HG03196 (cell line): ENCODE results near the gene CTDSPL.

Source experiments
- ATAC-seq: cut with Tn5 transposase; IDR thresholded peaks from one replicate; pipeline ENCODE4 v1.9.1; 2021; ENCODE audit not compliant: unreplicated experiment

CTDSPL gene

DNA sequence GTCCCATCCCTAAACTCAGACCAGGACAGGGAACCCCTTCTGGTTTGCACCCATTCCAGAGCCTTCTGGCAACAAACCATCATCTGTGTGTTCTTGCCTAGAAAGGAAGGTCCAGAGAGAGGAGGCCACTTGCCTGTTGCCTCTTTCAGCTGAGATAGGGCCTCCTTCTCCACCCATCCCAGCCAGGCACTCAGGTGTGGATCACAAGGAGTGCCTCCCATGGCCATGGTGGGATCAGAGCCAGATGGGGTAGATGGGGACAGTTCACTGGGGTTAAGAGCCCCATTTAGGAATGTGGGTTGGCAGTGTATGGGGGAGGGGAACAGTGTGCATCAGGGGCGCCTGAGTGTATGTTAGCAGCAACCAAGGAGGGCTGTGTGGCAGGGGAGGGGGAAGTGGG is 8.9 kb upstream of the CTDSPL start:
- ATAC-seq, result no peak

DNA sequence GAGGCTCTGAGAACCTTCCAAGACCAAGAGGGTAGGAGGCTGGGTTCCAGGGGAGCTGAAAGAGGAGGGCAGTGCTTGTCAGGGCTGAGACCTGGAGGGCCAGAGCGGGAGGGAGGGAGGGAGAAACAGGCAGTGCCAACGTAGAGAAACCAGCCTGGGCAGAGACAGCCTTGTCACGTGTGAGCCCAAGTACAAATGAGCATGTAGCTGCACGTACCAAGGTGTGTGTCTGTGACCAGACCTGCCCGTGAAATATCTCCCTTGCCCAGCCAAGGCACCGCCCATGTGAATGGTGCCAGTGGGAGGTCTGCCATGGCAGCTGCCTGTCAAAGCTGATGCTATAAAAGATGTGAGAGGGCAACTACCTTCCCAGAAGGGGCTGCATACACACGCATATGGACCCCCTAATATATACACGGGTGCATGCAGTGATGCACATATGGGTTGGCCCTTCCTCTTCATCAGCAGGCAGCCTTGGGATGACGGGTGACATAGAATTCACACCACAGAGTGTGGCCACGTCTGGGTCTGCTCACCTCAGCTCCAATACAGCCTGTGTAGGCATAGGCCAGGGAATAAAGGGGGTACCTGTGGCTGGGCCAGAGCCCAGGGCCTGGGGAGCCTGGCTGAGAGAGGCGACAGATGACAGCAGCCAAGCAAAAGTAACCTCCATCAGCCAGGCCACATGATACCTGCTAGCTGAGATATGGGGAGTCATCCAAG is 7.8 kb upstream of the CTDSPL start:
- no peak for ATAC-seq

DNA sequence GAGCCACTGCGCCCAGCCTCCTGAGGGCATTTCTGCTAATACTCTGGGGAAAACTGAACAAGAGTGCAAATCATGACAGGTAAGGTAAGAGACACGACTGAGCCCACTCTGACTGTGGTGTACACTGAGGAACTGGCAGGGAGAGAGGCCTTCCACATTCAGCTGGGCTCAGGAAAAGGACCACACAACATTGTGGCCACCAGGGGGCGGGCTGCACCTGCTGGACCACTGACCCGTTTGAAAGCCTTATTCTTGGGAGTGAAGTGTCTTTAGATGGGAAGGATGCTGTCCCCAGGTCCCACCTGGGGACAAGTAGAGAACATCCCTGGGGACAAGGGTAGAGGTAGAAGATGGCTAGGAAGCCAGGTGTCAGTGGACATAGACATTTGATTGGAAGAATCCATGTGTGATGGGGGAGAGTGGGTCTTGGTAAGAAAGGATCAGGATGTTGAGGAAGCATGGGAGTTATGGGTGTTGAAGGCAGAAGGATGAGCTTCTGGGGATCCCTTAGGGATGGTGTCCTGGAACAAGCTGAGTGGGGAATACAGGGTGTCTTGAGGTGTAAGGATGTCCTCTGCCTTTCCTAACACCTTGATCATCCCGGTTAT is 6.2 kb upstream of the CTDSPL start:
- no peak for ATAC-seq

DNA sequence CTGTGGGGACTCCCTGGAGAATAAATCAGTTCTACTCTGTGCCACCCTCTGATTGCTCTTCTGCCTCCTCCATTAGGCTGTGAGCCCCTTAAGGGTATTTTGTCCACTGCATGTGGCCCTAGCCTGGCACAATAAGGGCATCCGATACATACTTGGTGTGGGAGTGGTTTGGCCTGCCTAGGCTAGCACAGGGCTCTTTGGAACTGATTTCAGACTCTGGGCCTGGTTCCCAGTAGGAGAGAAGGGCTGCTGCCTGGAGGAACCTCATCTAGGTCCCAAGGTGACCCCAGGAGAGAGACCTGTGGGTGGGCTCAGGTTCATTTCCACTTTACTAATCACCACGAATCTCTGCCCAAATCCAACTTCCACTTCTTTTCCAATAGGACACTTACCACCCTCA is 5.3 kb upstream of the CTDSPL start:
- ATAC-seq, result no peak

DNA sequence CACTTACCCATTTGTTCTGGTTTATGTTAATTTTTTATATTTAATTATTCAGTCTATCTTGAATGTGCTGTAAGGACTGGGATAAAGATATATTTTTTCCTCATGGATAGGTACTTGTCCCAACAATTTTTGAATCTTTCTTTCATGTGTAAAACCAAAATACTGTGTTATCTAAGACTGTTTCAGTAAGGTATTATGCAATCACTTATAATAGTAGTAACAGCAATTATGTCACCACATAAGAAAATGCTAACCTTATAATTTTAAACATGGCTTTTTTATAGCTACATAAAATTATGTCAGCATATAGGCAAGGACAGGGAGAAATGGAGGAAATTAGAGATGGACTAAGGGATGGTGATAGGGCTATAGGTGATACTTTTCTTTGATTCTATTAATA is 2.9 kb upstream of the CTDSPL start:
- ATAC-seq, result no peak

DNA sequence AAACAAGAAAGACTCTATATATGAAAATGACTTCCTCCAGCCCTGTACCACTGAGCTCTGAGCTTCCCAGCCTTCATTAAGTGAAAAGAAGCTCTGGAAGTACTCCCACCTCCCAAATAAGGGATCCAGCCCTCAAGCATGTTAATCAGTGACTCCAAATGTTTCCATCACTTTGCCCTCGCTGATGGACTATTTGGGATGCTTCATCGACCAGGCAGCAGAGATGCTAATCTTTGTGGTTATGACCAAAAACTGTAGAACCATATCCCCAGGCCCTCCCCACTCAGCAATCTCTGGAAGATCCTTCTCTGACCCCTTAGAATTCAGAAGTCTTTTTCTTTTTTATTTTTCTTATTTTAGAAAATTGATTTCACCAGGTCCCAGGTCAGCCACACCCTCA is 2.3 kb upstream of the CTDSPL start:
- ATAC-seq, result no peak

DNA sequence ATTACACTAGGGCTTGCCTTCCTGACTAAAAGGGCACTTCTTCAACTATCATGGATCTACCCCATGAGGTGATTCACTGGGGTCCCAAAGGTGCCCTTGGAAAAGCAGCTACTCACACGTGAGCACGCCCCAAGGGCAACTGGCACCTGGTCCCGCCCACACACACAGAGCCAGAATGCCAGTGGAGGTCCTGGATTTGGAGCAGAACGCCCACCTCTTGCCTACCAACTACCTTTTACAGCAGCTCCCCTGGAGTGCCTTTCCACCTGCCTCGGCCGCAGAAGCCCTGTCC is 1.8 kb upstream of the CTDSPL start:
- ATAC-seq, result no peak

DNA sequence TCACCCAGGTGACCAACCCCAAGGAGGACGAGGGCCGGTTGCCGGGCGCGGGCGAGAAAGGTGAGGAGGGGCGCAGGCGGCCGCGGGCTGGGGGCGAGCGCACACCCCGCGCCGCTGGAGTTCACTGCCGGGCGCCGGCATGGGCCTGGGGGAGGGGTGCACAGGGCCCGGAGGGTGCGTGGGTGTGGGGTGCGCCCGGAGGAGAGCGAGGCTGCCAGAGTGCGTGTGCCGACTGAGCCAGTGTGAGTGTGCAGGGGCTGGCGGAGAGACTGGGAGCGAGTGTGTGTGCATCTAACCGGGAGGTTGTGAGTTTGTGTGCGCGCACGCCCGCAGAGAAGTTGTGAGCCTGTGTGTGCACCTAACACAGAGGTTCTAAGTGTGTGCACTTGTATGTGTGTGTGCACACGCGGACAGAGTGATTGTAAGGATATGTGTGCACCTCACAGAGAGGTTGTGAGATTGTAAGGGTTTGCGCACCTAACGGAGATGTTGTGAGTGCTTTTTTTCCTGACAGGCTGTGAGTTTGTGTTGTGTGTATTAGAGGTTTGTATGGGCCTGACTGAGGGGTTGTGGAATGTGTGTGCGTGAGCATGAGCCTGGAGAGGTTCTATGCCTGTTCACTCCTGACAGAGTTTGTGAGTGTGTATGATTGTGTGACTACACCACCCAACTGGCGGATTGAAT is 681 bp downstream of the CTDSPL start:
- ATAC-seq, result no peak

DNA sequence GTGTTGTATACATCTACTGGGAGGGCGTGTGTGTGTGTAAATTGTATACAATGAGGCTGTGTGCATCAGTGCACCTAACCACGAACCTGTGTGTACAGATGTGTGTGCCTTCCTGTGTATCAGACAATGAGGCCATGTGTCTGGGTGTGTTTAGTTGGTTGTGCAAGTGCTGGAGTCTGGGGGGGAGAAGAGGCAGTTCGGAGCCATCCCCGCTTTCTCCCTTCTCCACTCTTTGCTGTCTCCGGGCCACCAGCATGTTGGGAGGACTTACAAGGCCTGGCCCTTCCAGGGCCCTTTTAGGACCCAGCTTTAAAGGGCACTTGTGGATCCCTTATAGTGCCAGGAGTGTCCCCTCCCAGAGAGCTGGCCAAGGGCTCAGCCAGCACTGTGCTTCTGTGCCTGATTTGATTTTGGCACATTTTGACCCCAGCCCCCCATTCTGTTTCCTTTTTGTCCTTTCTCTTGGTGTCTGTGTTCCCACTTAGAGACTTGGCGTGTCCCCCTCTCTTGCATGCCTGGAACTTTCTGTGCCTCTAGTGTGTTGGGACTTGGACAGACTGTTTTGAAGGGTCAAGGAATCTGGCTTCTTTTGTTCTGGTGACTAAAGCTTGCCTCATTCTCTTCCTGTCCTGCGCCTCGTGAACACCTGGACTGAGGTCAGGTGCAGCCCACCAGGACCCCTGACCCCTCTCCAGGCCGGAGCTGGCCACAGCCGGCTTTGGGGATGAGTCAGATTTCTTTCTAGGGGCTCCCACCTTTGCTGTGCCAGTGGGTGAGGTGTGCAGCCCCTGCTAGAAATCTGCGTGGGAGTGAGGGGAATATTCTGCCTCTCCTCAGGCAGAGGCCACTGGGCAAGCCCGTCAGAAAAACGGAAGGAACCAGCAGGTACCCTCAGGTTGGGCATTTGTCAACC is 1.5 kb downstream of the CTDSPL start:
- ATAC-seq, result no peak

DNA sequence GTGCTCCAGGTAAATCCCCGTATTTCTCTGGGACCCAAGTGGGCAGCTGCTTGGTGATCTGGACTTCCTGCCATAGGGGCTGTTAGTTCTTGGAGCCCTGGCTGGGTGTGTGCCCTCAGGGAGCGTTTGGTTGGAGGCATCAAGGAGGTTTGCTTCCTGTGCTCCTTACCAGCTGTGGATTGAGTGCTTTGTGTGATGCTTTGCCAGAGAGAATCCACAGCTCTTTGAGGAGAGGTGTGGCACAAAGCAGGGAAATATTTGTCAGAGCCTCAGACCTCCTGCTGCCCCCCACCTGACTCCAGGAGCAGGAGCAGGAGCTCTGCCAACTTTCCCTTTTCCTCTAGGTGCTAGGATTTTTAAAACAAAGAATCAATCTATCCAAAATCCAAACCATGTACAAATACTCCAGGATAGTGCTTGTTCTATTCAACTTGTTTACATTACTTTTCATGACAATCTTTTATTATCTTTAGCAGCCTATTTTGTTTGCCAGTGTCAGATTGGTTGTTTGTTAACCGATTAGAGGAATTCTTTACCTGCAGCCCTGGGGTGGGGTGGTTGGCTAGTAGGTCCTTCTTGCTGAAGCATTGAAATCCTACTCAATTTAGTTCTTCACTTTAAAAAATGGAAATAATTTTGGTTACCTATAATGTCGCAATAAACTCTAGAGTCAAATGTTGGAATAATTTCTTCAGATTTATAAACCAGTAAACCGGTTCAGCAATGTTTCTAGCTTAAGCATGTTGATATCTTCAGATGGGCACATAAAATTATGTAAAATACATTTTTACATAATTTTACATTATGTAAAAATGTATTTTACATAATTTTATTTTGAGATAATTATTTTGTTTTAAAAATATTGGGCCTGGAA is 2.5 kb downstream of the CTDSPL start:
- ATAC-seq, result no peak

DNA sequence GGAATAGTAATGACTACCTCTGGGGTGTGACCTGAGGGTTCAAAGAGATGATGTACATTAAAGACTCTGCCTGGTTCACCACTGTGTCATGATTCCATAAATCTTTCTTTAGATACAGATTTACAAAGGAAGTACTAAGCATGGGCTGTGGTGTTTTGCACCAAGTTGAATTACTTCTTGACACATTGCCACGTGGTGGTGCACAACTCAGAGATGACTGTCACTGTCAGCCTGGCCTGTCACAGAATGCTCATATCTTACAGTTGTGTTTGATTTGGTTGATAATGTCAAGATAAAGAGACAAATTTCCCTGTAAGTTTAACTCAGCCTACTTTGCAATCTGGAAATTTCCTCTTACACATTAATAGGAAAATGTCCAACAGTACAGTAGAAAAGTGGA is 3.2 kb downstream of the CTDSPL start:
- no peak for ATAC-seq

DNA sequence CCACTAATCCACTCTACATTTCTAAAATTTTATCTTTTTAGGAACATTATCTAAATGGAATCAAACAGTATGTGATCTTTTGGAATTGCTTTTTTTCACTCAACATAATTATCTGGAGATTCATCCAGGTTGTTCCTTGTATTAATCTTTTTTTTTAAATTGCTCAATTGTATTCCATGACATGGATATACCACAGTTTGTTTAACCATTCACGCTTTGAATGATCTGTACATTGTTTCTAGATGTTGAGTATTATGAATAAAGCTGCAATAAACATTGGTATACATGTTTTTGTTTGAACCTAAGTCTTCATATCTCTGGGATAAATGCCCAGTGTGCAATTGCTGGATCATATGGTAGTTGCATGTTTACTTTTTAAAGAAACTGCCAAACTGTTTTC is 5.5 kb downstream of the CTDSPL start:
- no peak for ATAC-seq

DNA sequence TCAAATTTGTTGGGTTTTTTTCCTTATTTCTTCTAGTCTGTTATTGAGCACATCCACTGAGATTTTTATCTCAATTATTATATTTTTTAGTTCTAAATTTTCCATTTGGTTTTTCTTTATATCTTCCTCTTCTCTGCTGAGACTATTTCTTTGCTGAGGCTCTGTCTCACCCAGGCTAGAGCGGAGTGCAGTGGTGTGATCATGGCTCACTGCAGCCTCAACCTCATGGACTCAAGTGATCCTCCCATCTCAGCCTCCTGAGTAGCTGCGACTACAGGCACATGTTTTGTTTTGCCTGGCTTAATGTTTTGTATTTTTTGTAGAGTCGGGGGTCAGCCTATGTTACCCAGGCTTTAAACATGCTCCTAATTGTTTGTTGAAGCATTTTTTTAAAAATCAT is 10.2 kb downstream of the CTDSPL start:
- ATAC-seq, result no peak

DNA sequence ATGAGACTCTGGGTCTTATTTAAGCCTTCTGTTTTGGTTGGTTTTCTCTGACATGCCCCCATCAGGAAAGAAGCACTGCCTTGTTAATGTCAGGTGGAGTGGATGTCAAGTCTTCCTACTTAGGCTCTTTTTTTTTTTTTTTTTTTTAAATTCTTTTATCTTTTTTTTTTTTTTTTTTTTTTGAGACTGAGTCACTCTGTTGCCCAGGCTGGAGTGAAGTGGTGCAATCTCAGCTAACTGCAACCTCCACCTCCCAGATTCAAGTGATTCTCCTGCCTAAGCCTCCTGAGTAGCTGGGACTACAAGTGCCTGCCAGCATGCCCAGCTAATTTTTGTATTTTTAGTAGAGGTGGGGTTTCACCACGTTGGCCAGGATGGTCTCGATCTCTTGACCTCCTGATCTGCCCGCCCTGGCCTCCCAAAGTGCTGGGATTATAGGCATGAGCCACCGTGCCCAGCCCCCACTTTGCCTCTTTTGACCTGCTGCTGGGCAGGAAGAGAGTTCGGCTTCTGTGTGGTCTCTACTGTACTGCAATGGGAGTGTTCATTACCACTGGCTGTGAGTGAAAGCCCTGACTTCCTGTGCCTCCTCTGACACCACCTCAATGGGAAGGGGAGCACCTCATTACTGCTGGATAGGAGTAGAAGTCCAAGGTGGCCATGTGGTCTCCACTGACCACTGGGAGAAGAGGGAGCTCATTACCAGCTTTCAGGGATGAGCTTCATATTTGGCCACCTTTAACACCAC is 10.9 kb downstream of the CTDSPL start:
- no peak for ATAC-seq

DNA sequence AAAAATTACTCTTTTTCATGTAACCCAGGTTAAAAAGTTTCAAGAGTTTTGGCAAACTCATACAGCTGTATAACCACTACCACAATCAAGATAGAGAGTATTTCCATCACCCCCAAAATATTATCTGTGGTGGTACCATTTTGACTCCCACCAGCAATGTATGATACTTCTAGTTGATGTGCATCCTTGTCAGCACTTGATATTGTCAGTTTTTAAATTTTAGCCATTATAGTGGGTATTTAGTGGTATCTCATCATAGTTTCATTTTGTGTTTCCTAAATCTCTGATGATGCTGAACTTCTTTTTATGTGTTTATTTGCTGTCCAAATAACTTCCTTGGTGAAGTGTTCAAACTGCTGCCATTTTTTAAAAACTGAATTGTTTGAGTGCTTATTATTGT is 14.6 kb downstream of the CTDSPL start:
- ATAC-seq, result no peak

DNA sequence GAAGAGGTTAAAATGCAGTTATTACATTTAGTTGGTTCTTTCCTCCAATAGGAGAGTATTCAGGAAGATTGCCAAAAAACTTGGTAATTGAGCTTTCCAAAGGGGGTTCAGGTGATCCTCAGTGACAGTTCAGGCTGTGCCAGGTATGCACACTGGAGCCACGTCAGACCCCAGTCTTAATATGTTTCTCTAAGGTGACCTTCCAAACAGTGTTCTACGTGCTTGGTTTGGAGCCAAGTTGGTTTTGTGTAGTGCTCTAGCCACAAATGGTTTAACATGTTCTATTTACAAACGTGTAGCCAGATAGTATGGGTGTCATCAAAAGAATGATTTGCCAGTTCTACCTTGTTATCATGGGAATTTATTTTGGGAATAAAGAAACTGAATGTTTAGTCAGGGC is 21.0 kb downstream of the CTDSPL start:
- ATAC-seq, result no peak

DNA sequence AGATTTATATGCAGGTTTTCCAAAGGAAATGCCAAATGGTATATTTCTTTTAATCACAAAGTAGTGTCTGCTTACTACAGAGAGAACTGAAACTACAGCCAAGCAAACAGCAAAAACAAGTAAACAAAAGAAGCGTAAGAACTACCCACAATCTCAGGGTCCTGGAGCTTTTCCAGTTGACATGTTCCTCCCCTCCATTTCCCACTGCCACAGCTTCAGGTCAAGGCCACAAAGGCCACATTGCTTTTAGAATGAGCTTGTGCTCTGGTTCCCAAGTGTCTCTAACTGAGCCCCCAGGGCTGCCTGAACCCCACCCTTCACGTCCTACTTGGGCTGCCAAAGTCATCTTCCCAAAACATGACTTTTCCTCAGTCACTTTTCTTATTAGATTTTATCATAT is 24.1 kb downstream of the CTDSPL start:
- ATAC-seq, result no peak

DNA sequence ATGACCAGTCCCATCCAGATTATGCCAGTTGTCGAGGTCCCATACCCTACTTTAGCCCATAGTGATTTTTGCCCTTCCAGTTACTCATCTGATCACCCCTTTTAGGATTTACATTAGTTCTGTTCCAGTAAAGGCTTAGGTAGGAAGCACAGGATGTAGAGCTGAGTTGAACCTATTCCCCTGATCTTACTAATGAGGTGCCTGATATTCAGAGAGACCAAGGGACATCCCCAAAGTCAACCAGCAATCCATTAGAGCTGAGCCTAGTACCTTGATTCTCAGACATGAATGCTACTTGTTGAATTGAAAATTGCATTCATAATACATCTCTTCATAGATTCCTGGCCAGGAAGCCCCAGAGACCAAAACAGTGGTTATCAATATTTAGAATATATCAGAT is 24.7 kb downstream of the CTDSPL start:
- no peak for ATAC-seq

DNA sequence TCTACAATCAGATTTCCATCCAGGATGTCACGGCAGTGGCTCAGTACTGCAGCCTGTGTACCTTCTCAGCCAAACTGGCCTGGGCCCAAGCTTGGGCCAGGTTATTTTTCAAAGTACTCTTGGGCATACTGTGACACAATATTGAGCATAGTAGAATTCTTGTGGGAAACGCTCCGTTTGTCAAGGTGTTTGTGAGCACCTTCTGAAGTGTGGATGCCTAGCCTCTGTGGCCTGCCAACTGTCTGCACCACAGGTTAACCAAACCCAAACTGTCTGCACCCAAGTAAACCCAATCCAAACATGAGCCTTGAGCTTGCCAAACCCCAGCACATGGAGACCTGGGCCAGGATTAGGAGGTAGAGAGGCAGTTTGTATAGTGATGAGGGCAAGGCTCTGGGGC is 25.4 kb downstream of the CTDSPL start:
- no peak for ATAC-seq

DNA sequence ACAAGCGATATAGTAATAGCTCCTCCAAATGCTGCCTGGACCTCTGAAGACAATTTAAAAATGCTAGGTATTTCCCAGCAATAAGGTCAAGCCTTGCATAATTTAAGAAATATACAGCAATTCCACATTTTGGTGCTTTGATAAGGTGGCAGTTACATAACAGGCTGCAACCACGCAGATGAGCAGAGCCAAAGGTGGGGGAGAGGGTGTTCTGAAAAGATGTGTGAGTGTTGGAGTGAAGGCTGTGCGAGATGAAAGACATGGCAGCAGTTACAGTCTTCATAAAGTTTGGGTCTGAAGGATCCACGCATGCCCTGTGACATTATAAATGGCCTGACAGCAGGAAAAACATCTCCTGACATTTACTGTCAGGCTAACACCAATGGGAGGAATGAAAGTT is 26.1 kb downstream of the CTDSPL start:
- ATAC-seq, result no peak
